HCT116 (cell line): ENCODE measurements around the gene NGFR.

Experiments used
- CEBPB ChIP-seq: IDR thresholded peaks from 2 replicates; pipeline ENCODE4 v1.6.1; 2012; ENCODE audit warnings: low read depth
- CTCF ChIP-seq, 3 experiments: fragments of 200-600 bp in 1 of 3; sonication (generic) in 1 of 3; IDR thresholded peaks in 2 of 3; conservative IDR thresholded peaks in 1 of 3; 2 replicates each; pipeline ENCODE4 v1.5.1; 2012 to 2017; ENCODE audit warnings: low read depth in 2 of 3, low read length in 2 of 3, antibody characterized with exemption in 1 of 3, borderline replicate concordance in 1 of 3, control low read depth in 1 of 3, mild to moderate bottlenecking in 1 of 3, mixed read lengths in 1 of 3, mixed run types in 1 of 3, moderate library complexity in 1 of 3; ENCODE audit not compliant: insufficient read depth in 1 of 3
- EGR1 ChIP-seq: IDR thresholded peaks from 2 replicates; pipeline ENCODE4 v1.6.1; 2012; ENCODE audit warnings: low read depth
- EZH2 ChIP-seq: fragments of 200-600 bp; sonication (generic); IDR thresholded peaks from 2 replicates; pipeline ENCODE4 v1.6.1; 2017; ENCODE audit warnings: antibody characterized with exemption, mixed run types
- EZH2phosphoT487 ChIP-seq: fragments of 200-600 bp; IDR thresholded peaks from 2 replicates; pipeline ENCODE4 v1.6.1; 2018; ENCODE audit warnings: antibody characterized with exemption, borderline replicate concordance
- FOSL1 ChIP-seq: IDR thresholded peaks from 2 replicates; pipeline ENCODE4 v1.6.1; 2012; ENCODE audit warnings: low read depth
- POLR2A ChIP-seq: IDR thresholded peaks from 2 replicates; pipeline ENCODE4 v1.7.0; 2011; ENCODE audit warnings: borderline replicate concordance; ENCODE audit not compliant: insufficient read depth, insufficient read length; ENCODE audit errors: extremely low read depth
- POLR2AphosphoS5 ChIP-seq: IDR thresholded peaks from 2 replicates; pipeline ENCODE4 v1.6.1; 2011; ENCODE audit warnings: mild to moderate bottlenecking, low read depth, low read length, moderate library complexity
- SIN3A ChIP-seq: IDR thresholded peaks from 2 replicates; pipeline ENCODE4 v1.6.1; 2012; ENCODE audit warnings: low read depth
- TF ChIP-seq, protein P1 (sequence below): IDR thresholded peaks from 2 replicates; pipeline ENCODE4 v1.6.1; 2012

DNA sequence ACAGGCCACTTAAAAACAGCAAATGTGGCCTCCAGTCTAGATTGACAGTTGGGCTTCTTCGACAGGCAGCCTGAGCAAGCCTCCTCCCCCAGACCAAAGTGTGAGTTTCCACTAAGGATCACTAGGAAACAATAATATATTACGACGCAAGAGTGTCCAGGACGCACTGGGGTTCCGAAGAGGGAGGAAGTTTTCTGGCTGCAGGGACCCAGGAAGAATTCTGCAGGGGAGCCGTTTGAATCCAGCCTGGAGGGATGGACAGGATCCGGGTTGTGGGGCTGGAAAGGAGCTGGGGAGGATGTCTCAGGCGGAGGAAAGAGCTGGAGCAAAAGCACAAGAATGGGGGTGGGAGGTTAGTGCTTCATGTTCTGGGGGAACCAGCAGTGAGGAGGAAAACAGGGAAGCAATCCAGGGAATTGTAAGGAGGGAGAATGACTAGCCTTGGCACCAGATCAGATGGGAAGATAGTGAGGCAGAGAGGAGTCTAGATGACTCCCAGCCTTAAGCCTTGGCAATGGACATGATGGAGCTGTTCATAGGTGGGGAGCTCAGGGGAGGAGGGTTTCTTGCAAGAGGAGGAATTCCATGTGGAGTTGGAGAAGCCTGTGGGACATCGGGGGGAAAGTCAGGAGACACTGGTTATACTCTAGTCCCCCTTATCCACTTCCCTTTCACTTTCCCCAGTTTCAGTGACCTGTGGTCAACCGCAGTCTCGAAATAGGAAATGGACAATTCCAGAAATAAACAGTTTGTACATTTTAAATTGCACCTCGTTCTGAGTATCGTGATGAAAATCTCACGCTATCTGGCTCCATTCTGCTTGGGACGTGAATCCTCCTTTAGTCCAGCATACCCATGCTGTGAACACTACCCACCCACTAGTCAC is 26.6 kb downstream of the NGFR start:
- no peak for TF ChIP-seq POLR2AphosphoS5
- no peak for TF ChIP-seq CTCF (IDR thresholded peaks at IDR 0.05 in 2 of 3, conservative IDR thresholded peaks at IDR 0.05 in 1 of 3; ENCODE audit: borderline replicate concordance in 1 of 3, insufficient read depth in 1 of 3, low read depth in 2 of 3, low read length in 2 of 3)
- TF ChIP-seq EZH2phosphoT487, result no peak
- TF ChIP-seq POLR2A, result no peak
- TF ChIP-seq, protein P1, sequence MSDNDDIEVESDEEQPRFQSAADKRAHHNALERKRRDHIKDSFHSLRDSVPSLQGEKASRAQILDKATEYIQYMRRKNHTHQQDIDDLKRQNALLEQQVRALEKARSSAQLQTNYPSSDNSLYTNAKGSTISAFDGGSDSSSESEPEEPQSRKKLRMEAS, result no peak
- no peak for TF ChIP-seq EZH2
- no peak for TF ChIP-seq CEBPB
- TF ChIP-seq EGR1, result no peak
- TF ChIP-seq FOSL1, result no peak
- TF ChIP-seq SIN3A, result no peak
